ENCODE measurements around the gene TRPM5. TPM values are rescaled to one million over a fixed set of nuclear protein-coding genes. Genes with fewer than 3 reads are reported as not detected.

Gene TRPM5
- total and polyA plus RNA-seq, 2 of the 4 experiments (the other 2 are of a cell fraction), result not detected

- Histone ChIP-seq H3K9ac (ENCODE audit: low read depth, low read length) (no peak overlapping the region), H4K5ac (ENCODE audit: low read depth, low read length) (no peak overlapping the region), H3K36me3 (ENCODE audit: control insufficient read depth, insufficient read depth, low read length) (no peaks in the 10 kb centered on the region), H3K9me1 (ENCODE audit: insufficient read depth, low read length) (no peaks in the 10 kb centered on the region), H2BK15ac (ENCODE audit: low read depth, low read length) (no peak overlapping the region), H3K14ac (replicated peaks; ENCODE audit: low read depth, low read length) (no peak overlapping the region), H3K18ac (ENCODE audit: low read depth, low read length) (no peak overlapping the region), H2BK5ac (ENCODE audit: low read depth, low read length, poor library complexity, severe bottlenecking) (no peak overlapping the region), H3K79me1 (ENCODE audit: low read depth in 1 of 2, low read length in 2 of 2) (no peaks in the 10 kb centered on the region), H4K91ac (ENCODE audit: insufficient read depth, low read depth, low read length) (no peak overlapping the region), H2AK9ac (replicated peaks; ENCODE audit: low read depth, low read length, poor library complexity) (no peak overlapping the region), H3K9me3 (ENCODE audit: control insufficient read depth, insufficient read depth, low read length) (no peaks in the 10 kb centered on the region), H4K8ac (ENCODE audit: low read depth in 2 of 2, low read length in 2 of 2) (no peak overlapping the region), H2AK5ac (ENCODE audit: low read depth, low read length) (no peak overlapping the region), H3K4me2 (ENCODE audit: low read depth, low read length) (no peak overlapping the region), H3K27me3 (ENCODE audit: control insufficient read depth, insufficient read depth, low read length) (peaks cover 29% of the 10 kb centered on the region), H3K4me3 (ENCODE audit: insufficient read depth, low read depth, low read length) (no peak overlapping the region), H3K4ac (ENCODE audit: low read depth, low read length) (no peak overlapping the region), H2AFZ (replicated peaks; ENCODE audit: low read length, poor library complexity) (no peak overlapping the region), H4K20me1 (ENCODE audit: insufficient read depth, low read length) (no peaks in the 10 kb centered on the region), H3K27ac (ENCODE audit: insufficient read depth, low read length) (no peak overlapping the region), H3K23ac (ENCODE audit: low read depth, low read length) (no peak overlapping the region), H2BK120ac (ENCODE audit: low read depth, low read length) (no peak overlapping the region), H3K4me1 (ENCODE audit: control insufficient read depth, insufficient read depth, low read length) (no peaks in the 10 kb centered on the region), H3K56ac (ENCODE audit: extremely low read depth, insufficient read depth, low read length) (no peak overlapping the region), H2BK20ac (ENCODE audit: low read depth, low read length) (no peak overlapping the region)
- ChIA-PET POLR2A (ENCODE audit: unreplicated experiment) (no interaction called here), CTCF (no interaction called here)
- no peak for TF ChIP-seq RAD21 (IDR thresholded peaks at IDR 0.05; ENCODE audit: low read length)
- no peak for TF ChIP-seq POLR2A (IDR thresholded peaks at IDR 0.05; ENCODE audit: low read depth, low read length)
- TF ChIP-seq MAZ (IDR thresholded peaks at IDR 0.05; ENCODE audit: borderline replicate concordance, low read depth, low read length), result no peak
- no peak for TF ChIP-seq BHLHE40 (IDR thresholded peaks at IDR 0.05; ENCODE audit: low read depth, low read length)
- no peak for TF ChIP-seq SMC3 (IDR thresholded peaks at IDR 0.05; ENCODE audit: low read depth, low read length)
- TF ChIP-seq MXI1 (IDR thresholded peaks at IDR 0.05; ENCODE audit: borderline replicate concordance, low read depth, low read length), result no peak
- TF ChIP-seq FOS (IDR thresholded peaks at IDR 0.05; ENCODE audit: low read depth, low read length), result no peak
- TF ChIP-seq NFE2L2 (IDR thresholded peaks at IDR 0.05; ENCODE audit: low read depth, low read length), result no peak
- no peak for TF ChIP-seq RFX5 (IDR thresholded peaks at IDR 0.05; ENCODE audit: low read depth, low read length)
- TF ChIP-seq, protein P1, sequence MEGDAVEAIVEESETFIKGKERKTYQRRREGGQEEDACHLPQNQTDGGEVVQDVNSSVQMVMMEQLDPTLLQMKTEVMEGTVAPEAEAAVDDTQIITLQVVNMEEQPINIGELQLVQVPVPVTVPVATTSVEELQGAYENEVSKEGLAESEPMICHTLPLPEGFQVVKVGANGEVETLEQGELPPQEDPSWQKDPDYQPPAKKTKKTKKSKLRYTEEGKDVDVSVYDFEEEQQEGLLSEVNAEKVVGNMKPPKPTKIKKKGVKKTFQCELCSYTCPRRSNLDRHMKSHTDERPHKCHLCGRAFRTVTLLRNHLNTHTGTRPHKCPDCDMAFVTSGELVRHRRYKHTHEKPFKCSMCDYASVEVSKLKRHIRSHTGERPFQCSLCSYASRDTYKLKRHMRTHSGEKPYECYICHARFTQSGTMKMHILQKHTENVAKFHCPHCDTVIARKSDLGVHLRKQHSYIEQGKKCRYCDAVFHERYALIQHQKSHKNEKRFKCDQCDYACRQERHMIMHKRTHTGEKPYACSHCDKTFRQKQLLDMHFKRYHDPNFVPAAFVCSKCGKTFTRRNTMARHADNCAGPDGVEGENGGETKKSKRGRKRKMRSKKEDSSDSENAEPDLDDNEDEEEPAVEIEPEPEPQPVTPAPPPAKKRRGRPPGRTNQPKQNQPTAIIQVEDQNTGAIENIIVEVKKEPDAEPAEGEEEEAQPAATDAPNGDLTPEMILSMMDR (conservative IDR thresholded peaks at IDR 0.05; ENCODE audit: low read depth, low read length), result no peak
- TF ChIP-seq CHD1 (IDR thresholded peaks at IDR 0.05; ENCODE audit: low read depth, low read length), result no peak
- no peak for TF ChIP-seq ELK1 (IDR thresholded peaks at IDR 0.05; ENCODE audit: borderline replicate concordance, low read depth, low read length)
- TF ChIP-seq MAFK (IDR thresholded peaks at IDR 0.05; ENCODE audit: low read depth, low read length), result no peak
- no peak for TF ChIP-seq CEBPB (IDR thresholded peaks at IDR 0.05; ENCODE audit: low read depth, low read length)
- TF ChIP-seq RCOR1 (IDR thresholded peaks at IDR 0.05; ENCODE audit: insufficient replicate concordance, low read length), result no peak
- TF ChIP-seq, protein P2, sequence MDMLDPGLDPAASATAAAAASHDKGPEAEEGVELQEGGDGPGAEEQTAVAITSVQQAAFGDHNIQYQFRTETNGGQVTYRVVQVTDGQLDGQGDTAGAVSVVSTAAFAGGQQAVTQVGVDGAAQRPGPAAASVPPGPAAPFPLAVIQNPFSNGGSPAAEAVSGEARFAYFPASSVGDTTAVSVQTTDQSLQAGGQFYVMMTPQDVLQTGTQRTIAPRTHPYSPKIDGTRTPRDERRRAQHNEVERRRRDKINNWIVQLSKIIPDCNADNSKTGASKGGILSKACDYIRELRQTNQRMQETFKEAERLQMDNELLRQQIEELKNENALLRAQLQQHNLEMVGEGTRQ (IDR thresholded peaks at IDR 0.05; ENCODE audit: low read depth, low read length), result no peak
- ATAC-seq (ENCODE audit: low read depth) (no peak), DNase-seq (no peak)
- in situ Hi-C loops (cut with MboI; ENCODE audit: low sequenced_read_pairs) (no loop called here), dilution Hi-C loops (cut with HindIII; ENCODE audit: low sequenced_read_pairs, unreplicated experiment) (no loop called here), intact Hi-C loops (cut with micrococcal nuclease) (no loop called here)
- BruUV-seq (replicated peaks), result no TSS peak
- WGBS, 2 experiments (ENCODE audit: extremely low coverage in 2 of 2, insufficient read length in 1 of 2), result no CpG with 5 or more reads among the region's 14 CpGs
These were observed 36.9 kb upstream of the TRPM5 start for GRCh38 chr11:2481253-2481652.
